ENCODE measurements around the gene RNF14. TPM values are rescaled to one million over a fixed set of nuclear protein-coding genes. Genes with fewer than 3 reads are reported as not detected.
A peak's percentile ranks its signal among the peaks of the same experiment; 100 is the strongest.

RNF14 gene
- total RNA-seq, 1 donor: 80.3 TPM

GRCh38 chr5:142017832-142018427 lies 49.0 kb downstream of the RNF14 start:
- DNase-seq (ENCODE audit: low read depth): peak; percentile 37
- no peak for TF ChIP-seq CTCF (IDR thresholded peaks at IDR 0.05; ENCODE audit: insufficient read depth, low read length)
- no peak overlapping the region for H3K4me3 ChIP-seq (ENCODE audit: low read depth, low read length)

DNA sequence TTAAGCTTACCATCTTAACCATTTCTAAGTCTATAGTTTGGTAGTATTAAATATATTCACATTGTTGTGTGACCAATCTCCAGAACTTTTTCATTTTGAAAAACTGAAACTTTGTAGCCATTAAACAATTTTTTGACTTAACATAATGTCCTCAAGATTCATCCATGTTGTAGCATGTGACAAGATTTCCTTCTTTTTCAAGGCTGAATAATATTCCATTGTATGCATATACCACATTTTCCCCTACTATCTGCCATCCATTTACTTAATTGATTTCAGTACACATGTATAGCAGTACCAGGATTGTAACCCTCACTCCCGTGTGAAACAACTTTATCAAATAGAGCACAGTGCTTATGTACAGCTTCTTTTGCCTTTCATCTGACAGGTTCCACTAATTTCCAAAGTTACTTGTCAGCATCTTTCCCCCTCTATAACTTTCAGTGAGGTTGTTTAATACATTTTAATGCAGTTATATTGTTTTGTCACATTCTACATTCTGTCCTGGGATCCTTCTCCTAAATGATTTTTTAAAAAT lies 51.3 kb downstream of the RNF14 start:
- H3K4me3 ChIP-seq (ENCODE audit: low read depth, low read length): no peak overlapping the region
- no peak for TF ChIP-seq CTCF (IDR thresholded peaks at IDR 0.05; ENCODE audit: insufficient read depth, low read length)

GRCh38 chr5:142023836-142024235 lies 54.9 kb downstream of the RNF14 start:
- no peak overlapping the region for H3K4me3 ChIP-seq (ENCODE audit: low read depth, low read length)
- TF ChIP-seq CTCF (IDR thresholded peaks at IDR 0.05; ENCODE audit: insufficient read depth, low read length): no peak
- DNase-seq (ENCODE audit: low read depth): no peak

More for the DNA sequence above, 51.3 kb downstream of the RNF14 start:
- no peak for DNase-seq (ENCODE audit: low read depth)

- peak overlapping the region; percentile 48 for H3K4me3 ChIP-seq (ENCODE audit: low read depth, low read length)
- peak; percentile 76 for DNase-seq (ENCODE audit: low read depth)
- TF ChIP-seq CTCF (IDR thresholded peaks at IDR 0.05; ENCODE audit: insufficient read depth, low read length): no peak
These were observed 55.9 kb downstream of the RNF14 start for GRCh38 chr5:142024771-142025304.

- no peak for TF ChIP-seq CTCF (IDR thresholded peaks at IDR 0.05; ENCODE audit: insufficient read depth, low read length)
- no peak overlapping the region for H3K4me3 ChIP-seq (ENCODE audit: low read depth, low read length)
- DNase-seq (ENCODE audit: low read depth): no peak
These were observed 56.7 kb downstream of the RNF14 start for GRCh38 chr5:142025637-142026036.

DNA sequence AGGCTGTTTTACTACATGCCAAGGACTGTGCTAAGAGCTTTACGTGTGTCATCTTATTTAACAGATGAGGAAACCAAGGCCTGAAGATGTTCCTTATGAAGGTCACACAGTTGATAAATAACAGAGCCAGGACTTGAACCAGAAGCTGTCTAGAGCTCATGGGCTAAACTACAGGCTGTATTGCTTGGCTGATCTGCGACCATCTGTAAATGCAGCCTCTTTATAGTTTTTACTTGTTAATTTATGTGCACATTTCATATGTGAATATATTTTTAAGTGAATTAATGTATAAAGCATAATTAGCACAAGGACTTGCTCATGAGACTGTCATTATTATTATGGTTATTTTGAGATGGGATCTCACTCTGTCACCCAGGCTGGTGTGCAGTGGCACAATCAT lies 63.2 kb downstream of the RNF14 start:
- no peak for TF ChIP-seq CTCF (IDR thresholded peaks at IDR 0.05; ENCODE audit: insufficient read depth, low read length)
- DNase-seq (ENCODE audit: low read depth): no peak
- H3K4me3 ChIP-seq (ENCODE audit: low read depth, low read length): no peak overlapping the region

Data from fibroblast of the aortic adventitia (primary cell).